Liver (tissue), 9 donors: ENCODE data around the gene PP2D1. TPM values are rescaled to one million over a fixed set of nuclear protein-coding genes. Genes with fewer than 3 reads are reported as not detected.

ENCODE experiments used
- DNase-seq: peaks from one replicate; pipeline ENCODE4 v3.0.0-alpha.2; 2017; ENCODE audit warnings: low spot score
- H3K27ac ChIP-seq, 2 donors: one replicate each; pipeline ENCODE4 v1.7.0; 2013; ENCODE audit warnings: inconsistent platforms in 2 of 2, low read length in 2 of 2, control low read depth in 1 of 2, low read depth in 1 of 2, mild to moderate bottlenecking in 1 of 2
- H3K27me3 ChIP-seq, 4 donors: one replicate each; pipeline versions ENCODE4 v1.6.1 to v1.7.0; 2013; ENCODE audit warnings: low read length in 3 of 4, inconsistent platforms in 1 of 4, mild to moderate bottlenecking in 1 of 4, moderate library complexity in 1 of 4; ENCODE audit not compliant: control insufficient read depth in 4 of 4, insufficient read depth in 4 of 4
- H3K36me3 ChIP-seq, 4 donors: one replicate each; pipeline versions ENCODE4 v1.6.1 to v1.7.0; 2013; ENCODE audit warnings: low read length in 3 of 4, mild to moderate bottlenecking in 3 of 4, low read depth in 1 of 4, moderate library complexity in 1 of 4; ENCODE audit not compliant: control insufficient read depth in 4 of 4, insufficient read depth in 3 of 4
- H3K4me1 ChIP-seq, 4 donors: one replicate each; pipeline versions ENCODE4 v1.6.1 to v1.7.0; 2013; ENCODE audit warnings: low read length in 3 of 4, mild to moderate bottlenecking in 3 of 4, moderate library complexity in 1 of 4; ENCODE audit not compliant: control insufficient read depth in 4 of 4, insufficient read depth in 4 of 4
- H3K4me3 ChIP-seq, 3 donors: one replicate each; pipeline versions ENCODE4 v1.6.1 to v1.7.0; 2013; ENCODE audit warnings: low read length in 3 of 3, control low read depth in 1 of 3, low read depth in 1 of 3, mild to moderate bottlenecking in 1 of 3
- H3K9ac ChIP-seq, 2 donors: one replicate each; pipeline ENCODE4 v1.7.0; 2013; ENCODE audit warnings: low read length in 2 of 2, mild to moderate bottlenecking in 2 of 2, moderate library complexity in 2 of 2, control low read depth in 1 of 2, low read depth in 1 of 2
- H3K9me3 ChIP-seq, 4 donors: one replicate each; pipeline versions ENCODE4 v1.6.1 to v1.7.0; 2013; ENCODE audit warnings: low read length in 3 of 4; ENCODE audit not compliant: control insufficient read depth in 4 of 4
- CTCF ChIP-seq: fragments of 150-350 bp; IDR thresholded peaks from 2 replicates; pipeline ENCODE4 v1.5.1; 2017; ENCODE audit warnings: improper control_type of control experiment, low read depth, low read length; ENCODE audit not compliant: missing input control
- EGR1 ChIP-seq, 2 donors: IDR thresholded peaks; 2 replicates each; pipeline ENCODE4 v1.6.1; 2016 to 2018; ENCODE audit warnings: antibody characterized with exemption in 2 of 2, low read depth in 2 of 2
- FOXA1 ChIP-seq: IDR thresholded peaks from 2 replicates; pipeline ENCODE4 v1.6.1; 2016; ENCODE audit warnings: antibody characterized with exemption
- FOXA2 ChIP-seq: IDR thresholded peaks from 2 replicates; pipeline ENCODE4 v1.6.1; 2016; ENCODE audit warnings: antibody characterized with exemption
- HNF4A ChIP-seq, 2 donors: conservative IDR thresholded peaks; 2 replicates each; pipeline ENCODE4 v1.6.1; 2016; ENCODE audit warnings: antibody characterized with exemption in 2 of 2, mild to moderate bottlenecking in 2 of 2
- HNF4G ChIP-seq: IDR thresholded peaks from 2 replicates; pipeline ENCODE4 v1.6.1; 2016; ENCODE audit warnings: antibody characterized with exemption
- JUND ChIP-seq, 2 donors: IDR thresholded peaks; 2 replicates each; pipeline ENCODE4 v1.6.1; 2016; ENCODE audit warnings: antibody characterized with exemption in 2 of 2
- MAX ChIP-seq: IDR thresholded peaks from 2 replicates; pipeline ENCODE4 v1.6.1; 2016; ENCODE audit warnings: antibody characterized with exemption
- NR2F2 ChIP-seq: IDR thresholded peaks from 2 replicates; pipeline ENCODE4 v1.6.1; 2016; ENCODE audit warnings: antibody characterized with exemption
- REST ChIP-seq: IDR thresholded peaks from 2 replicates; pipeline ENCODE4 v1.6.1; 2016; ENCODE audit warnings: antibody characterized with exemption, mild to moderate bottlenecking
- RXRA ChIP-seq, 2 donors: IDR thresholded peaks; 2 replicates each; pipeline ENCODE4 v1.6.1; 2017 to 2018; ENCODE audit warnings: antibody characterized with exemption in 2 of 2, mild to moderate bottlenecking in 1 of 2
- TAF1 ChIP-seq: conservative IDR thresholded peaks from 2 replicates; pipeline ENCODE4 v1.6.1; 2016; ENCODE audit warnings: antibody characterized with exemption, mild to moderate bottlenecking
- YY1 ChIP-seq: IDR thresholded peaks from 2 replicates; pipeline ENCODE4 v1.6.1; 2016; ENCODE audit warnings: antibody characterized with exemption, mild to moderate bottlenecking
- ZBTB33 ChIP-seq: IDR thresholded peaks from 2 replicates; pipeline ENCODE4 v1.6.1; 2016; ENCODE audit warnings: antibody characterized with exemption
- WGBS: extraction: QIAGEN DNeasy Blood & Tissue Kit; methylation state at CpG from one replicate; pipeline ENCODE4 v1.1.7; 2013; 5-methylcytosine and 5-hydroxymethylcytosine counted together
- polyA plus RNA-seq, 2 donors: library from polyadenylated mRNA; stranded (reverse) in 1 of 2; unstranded in 1 of 2; fragments of 200-250 nt in 1 of 2; fragments of >200 nt in 1 of 2; fragmentation: Nextera tagmentation in 1 of 2; extraction: Ambion mirVana in 1 of 2; gene quantifications; one replicate each; pipeline versions ENCODE4 v1.2.1 to v1.2.3, GENCODE V29; 2013 to 2015
- total RNA-seq, 2 donors: library from RNA; depleted of rRNA; stranded (reverse); fragments of >200 nt; gene quantifications; one replicate each; pipeline ENCODE4 v1.2.3, GENCODE V29; 2014
- TF ChIP-seq, protein P1 (sequence below): IDR thresholded peaks from 2 replicates; pipeline ENCODE4 v1.6.1; 2016; ENCODE audit warnings: antibody characterized with exemption
- donor health status: healthy.
- donor health status: healthy.
- donor health status: healthy.
- donor health status: healthy.
- donor health status: healthy.

The PP2D1 gene
- total and polyA plus RNA-seq, 4 donors, result 0.31 TPM; not detected in 3

GRCh38 chr3:20052851-20053250, 40.8 kb upstream of the PP2D1 start:
- peaks cover 11 to 28% (median 18%) of the 10 kb centered on the region in 4 donors for H3K4me1 ChIP-seq
- no peak for TF ChIP-seq FOXA1
- TF ChIP-seq CTCF, result no peak
- no peak for TF ChIP-seq FOXA2
- no peak for TF ChIP-seq YY1
- no peak for TF ChIP-seq TAF1
- TF ChIP-seq NR2F2, result no peak
- no peak for TF ChIP-seq EGR1 (IDR thresholded peaks at IDR 0.05; ENCODE audit: low read depth in 2 of 2)
- WGBS, result 92% methylated on average over 7 of the region's 7 CpGs
- no peak overlapping the region for H3K4me3 ChIP-seq
- no peak overlapping the region for H3K27ac ChIP-seq
- no peak overlapping the region for H3K9ac ChIP-seq
- H3K27me3 ChIP-seq, result no peaks in the 10 kb centered on the region
- H3K36me3 ChIP-seq, result no peaks in the 10 kb centered on the region
- H3K9me3 ChIP-seq, result no peaks in the 10 kb centered on the region
- DNase-seq, result no peak

- H3K4me1 ChIP-seq, result peaks cover 5 to 19% (median 8%) of the 10 kb centered on the region in 4 donors
- 94% methylated on average over 4 of the region's 4 CpGs for WGBS
These were observed 39.2 kb upstream of the PP2D1 start for GRCh38 chr3:20051123-20051806.

More at GRCh38 chr3:20051123-20051806, 39.2 kb upstream of the PP2D1 start:
- DNase-seq, result no peak
- Histone ChIP-seq H3K9ac (no peak overlapping the region), H3K36me3 (no peaks in the 10 kb centered on the region), H3K27me3 (no peaks in the 10 kb centered on the region), H3K4me3 (no peak overlapping the region), H3K27ac (no peak overlapping the region), H3K9me3 (no peaks in the 10 kb centered on the region)
- no peak for TF ChIP-seq YY1
- TF ChIP-seq FOXA2, result no peak
- TF ChIP-seq RXRA (IDR thresholded peaks at IDR 0.05), result no peak
- TF ChIP-seq CTCF, result no peak
- TF ChIP-seq JUND (IDR thresholded peaks at IDR 0.05), result no peak
- TF ChIP-seq HNF4A (conservative IDR thresholded peaks at IDR 0.05), result no peak
- no peak for TF ChIP-seq ZBTB33
- no peak for TF ChIP-seq MAX
- no peak for TF ChIP-seq FOXA1
- no peak for TF ChIP-seq HNF4G
- TF ChIP-seq REST, result no peak
- no peak for TF ChIP-seq EGR1 (IDR thresholded peaks at IDR 0.05; ENCODE audit: low read depth in 2 of 2)
- TF ChIP-seq, protein P1, sequence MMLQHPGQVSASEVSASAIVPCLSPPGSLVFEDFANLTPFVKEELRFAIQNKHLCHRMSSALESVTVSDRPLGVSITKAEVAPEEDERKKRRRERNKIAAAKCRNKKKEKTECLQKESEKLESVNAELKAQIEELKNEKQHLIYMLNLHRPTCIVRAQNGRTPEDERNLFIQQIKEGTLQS, result no peak
